Activated naive CD4-positive, alpha-beta T cell treated with anti-CD3 and anti-CD28 coated beads, Interleukin-2, amount 50 U/mL, for 16 hours (primary cell): ENCODE results near the gene PUDP.
"Not testable (repeated sequence)": the region's sequence is repeated elsewhere in the genome, so short reads cannot be mapped to it uniquely, and the experiment has no call there.

Source experiments
- DNase-seq: peaks from one replicate; pipeline ENCODE4 v3.0.0-alpha.2; 2020

PUDP gene

DNA sequence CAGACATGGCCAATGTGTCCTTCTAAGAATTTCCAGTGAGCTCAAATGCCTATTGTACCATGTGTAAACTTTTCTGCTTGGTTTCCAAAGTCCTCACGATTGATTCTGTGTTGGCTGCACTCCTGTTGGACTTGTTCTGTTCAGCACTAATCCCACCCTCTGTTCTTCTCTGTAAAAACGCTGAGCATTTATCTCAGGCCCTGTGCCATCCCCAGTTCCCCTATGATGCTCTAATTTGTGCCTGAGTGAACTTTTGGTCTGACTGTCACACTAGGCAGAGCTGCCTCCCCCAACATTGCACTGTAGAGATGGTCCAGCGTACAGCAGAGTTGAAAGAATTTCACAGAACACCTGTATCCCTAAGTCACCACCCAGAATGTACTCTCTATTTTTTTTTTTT, 76.6 kb downstream of the PUDP start:
- DNase-seq, result no peak

DNA sequence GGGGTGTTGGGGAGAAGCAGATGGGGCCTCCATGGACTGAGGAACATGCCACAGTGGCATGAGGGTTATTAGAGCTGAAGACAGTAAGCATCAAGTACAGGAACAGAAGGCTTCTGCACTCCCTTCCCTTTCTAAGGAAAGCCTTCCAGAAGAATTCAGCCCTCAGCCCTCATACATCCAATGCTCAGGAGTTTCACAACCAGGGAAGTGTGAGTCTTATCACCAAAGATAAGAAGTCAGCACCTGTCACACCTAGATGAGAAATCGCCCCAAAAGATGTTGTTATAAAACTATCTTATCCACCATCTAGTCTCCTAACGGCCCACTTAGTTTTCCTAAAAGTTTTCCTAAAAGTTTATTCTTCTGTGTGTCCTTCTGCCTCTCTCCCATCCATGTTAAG, 78.4 kb downstream of the PUDP start:
- no peak for DNase-seq

DNA sequence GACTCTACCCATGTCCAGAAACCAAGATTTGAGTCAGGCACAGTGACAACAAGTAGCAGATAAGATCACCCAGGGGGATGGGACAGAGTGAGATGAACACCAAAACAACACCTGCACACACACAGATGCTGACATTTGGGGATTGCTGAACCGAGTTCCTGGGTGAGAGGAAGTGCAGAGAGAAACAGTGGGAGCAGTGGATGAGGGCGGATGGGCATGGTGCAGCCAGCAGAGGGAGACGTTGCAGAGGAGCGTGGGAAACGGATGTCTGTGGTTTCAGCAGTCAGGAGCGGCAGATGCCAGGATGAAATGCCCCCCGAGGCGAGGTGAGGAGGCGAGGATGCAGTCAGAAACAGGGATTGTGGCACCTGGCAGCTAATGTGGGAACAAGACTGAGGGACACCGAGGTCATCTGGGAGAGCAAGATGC, 79.0 kb downstream of the PUDP start:
- DNase-seq, result no peak

DNA sequence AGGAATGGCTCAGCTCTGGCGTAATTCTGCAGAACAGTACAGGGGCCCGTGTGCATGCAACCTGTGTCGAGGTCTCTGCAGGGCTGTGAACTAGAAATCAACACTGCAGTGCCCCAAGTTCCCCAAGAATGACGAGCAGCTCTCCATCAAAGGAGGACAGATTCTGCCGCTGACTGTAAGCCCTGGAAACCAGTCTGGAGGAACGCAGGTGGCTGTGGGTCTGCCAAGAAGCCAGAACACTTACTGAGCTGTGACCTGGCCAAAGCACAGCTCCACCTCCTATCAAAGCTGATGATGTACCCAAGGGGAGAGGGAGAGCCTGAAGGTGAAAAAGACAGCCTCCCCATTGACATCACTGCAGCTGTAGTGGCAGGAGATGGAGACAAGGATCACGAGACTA, 80.7 kb downstream of the PUDP start:
- DNase-seq, result no peak

DNA sequence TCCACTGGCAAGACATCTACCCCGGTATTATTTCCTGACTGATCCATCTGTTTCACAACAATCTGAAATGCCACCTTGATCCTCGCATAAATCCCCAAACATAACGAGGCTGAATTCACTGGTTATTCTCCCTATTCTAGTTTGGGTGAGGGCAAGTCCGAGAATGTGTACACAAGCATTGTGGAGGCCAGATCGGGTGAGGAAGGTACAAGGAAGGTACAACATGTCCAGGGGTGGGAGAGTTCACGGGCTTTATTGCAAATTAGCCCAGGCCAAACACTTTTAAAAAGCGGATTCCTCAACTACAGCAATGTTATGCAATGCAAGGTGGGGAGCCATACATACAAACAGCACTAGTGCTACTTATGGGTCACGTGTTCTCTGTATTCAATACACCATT, 82.5 kb downstream of the PUDP start:
- DNase-seq, result no peak

DNA sequence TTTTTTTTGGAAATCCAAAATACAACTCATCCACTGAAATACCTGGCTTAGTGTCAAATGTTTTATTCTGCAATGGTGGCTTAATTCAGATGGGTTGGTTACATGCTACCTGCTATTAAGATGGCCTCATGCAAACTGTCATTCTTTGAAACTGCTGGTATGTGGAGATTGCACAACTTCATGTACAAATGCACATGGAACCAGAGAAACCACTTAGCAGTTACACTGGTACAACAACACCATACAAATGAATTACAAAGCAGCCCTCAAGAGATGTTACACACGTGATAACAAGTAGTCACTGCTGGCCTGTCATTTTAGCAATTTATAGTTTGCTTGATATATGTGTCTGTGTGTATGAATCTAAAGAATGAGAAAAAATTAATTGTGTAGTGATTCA, 85.0 kb downstream of the PUDP start:
- DNase-seq, result no peak

DNA sequence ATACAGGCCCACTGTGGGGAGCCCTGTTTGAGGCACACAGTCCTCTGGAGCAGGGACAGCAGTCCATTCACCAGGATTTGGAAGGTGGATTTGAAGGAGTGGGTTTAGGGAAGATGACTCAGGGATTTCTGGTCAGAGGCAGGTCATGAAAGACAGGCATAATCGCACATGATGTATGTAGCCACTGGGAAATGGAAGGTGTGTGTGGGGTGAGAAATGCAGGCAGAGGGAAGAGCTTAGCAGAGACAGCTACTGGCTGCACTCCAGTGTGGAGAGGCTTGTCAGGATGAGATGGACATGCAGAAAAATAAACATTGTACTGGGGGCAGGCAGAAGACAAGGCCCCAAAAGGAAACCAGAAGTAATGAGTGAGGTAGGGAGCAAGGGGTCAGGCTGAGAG, 85.7 kb downstream of the PUDP start:
- DNase-seq, result no peak

DNA sequence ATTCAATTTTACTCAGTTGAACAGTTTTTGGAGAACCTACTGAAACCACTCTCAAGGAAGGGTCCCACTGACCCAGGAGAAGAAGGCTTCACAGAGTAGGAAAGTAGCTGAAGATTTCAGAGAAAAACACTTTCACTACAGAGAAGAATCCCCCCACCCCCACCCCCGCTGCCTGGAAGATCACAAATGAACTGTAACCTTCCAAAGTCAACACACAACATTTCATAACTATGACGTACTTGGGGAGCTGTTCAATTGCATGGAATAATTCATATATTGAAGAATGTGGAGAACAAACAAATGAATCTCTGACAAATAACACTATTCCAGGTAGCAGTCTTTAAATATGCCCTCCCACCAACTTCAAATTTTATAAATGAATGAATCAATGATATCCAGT, 86.5 kb downstream of the PUDP start:
- no peak for DNase-seq

DNA sequence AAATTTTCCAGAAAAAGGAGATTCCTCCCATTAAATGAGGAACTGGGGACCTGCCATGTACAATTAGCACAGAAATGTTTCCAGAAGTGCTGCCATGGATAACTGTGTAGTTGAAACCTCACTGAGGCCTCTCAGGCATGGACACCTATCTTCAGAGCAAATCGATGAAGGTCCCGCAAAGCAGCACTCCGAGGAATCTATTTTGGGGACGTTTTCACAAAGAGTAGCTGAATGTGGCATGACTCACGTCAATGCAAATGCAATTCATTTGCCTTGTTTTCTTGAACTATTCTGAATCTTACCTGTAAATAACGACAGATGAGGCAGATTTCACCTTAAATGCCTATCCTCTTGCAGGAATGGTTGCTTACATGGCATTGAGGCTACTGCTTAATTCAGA, 87.5 kb downstream of the PUDP start:
- no peak for DNase-seq

DNA sequence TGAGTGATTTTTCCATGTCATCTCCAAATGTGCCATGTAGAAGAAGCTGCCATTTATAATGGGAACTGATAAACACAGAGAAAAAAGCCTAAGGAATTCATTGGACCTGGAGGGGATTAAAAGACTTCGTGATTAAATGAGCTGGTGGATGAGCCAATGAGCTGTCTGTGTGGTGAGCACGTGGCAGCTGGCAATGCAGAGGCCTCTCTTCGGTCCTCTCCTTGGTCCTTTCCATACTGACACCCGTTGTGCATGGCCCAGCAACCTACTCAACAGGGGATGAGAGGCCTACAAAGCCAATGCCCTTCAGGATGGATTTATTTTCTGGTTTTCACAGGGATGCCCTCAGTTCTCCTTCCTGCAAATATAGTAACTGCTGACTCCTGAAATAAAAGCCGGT, 88.1 kb downstream of the PUDP start:
- DNase-seq, result no peak

DNA sequence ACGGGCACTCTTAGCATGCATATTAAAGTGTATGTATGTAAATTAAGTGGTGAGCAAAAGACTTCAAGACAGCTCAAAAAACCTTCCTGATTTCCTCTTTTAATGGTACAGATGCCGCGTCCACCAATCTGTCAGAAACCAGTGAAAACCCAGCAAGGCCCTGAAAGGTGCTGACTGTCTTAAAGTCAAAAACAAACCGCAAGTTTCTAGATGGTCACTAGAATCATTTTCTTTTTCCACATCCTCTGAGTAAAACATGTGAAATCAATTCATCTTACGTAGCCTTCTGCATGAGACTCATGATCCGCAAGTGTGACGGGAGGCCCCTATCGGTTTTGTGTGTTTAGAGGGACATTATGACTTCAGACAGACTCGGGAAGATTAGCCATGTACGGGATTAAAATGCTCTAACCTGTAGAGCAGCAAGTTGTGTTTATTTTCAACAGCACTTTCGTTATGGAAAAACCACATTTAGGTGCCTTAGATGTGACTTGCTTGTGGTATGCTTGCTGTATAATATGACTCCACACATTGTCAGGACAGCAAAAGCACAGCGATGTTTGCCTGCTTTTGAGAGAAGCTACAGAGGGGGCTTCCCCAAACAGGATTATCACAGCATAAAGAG, 88.6 kb downstream of the PUDP start:
- DNase-seq, result no peak

DNA sequence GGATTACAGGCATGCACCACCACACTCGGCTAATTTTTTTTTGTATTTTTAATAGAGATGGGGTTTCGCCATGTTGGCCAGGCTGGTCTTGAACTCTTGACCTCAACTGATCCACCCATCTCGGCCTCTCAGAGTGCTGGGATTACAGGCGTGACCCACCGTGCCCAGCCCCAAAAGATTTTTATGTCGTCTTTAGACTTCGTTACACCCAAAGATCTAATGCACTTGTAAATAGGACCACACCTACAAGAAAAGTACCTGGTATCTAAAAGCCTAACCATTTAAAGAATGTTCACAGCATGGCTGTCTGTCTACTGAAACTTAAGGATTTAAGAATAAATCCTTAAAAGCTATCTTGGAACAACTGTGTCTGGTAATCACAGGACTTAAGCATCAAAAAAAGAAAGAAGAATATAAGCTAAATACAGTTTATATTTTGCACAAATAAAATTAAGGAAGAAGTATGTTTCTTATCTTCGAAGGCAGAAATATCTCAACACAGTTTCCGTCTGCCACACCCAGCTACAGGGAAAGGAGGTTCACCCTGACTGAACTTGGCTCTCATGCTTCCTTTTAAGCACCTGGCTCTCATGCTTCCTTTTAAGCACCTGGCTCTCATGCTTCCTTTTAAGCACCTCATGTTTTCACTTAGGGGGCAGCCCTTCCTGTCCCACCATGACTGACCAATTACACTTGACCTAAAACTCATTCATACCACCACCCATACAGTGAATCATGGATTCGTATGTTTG, 92.4 kb downstream of the PUDP start:
- no peak for DNase-seq

DNA sequence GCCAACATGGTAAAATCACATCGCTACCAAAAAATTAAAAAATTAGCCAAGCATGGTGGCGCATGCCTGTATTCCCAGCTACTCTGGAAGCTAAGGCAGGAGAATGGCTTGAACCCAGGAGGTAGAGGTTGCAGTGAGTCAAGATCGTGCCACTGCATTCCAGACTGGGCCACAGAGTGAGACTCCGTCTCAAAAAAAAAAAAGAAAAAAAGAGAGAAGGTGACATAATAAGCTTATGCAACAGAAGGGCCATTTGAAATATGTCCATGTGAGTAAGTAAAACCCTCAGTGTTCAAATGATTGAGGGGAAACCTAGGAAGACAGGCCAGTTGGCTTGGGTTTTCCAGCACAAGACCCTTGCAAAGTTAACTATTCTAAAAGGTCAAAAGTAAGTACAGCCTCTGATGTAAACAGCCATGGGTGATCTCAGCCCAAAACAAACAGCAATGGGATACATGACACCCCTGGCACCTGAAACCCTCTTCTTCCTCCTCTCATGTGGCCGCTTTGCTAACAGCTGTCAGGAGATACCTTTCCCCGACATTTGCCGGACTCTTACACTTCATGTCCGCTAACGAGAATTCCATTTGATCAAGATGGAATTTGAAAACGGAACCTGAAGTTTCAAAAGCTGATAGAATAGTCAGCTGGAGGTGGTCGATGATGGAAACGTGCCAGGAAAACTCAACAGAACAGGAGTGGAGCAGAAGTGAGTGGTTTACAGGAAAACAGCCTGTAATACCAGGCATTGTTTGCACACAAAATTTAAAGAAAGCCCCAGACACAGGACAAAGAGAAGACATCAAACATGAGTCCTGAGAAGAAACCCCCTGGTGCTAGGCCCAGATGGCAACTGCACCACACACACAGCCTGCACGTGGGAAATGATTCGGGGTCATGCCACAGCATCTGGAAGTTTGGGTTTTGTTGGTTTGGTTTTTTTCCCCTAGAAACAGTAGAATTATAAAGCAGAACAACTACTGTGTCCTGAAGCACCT, 93.4 kb downstream of the PUDP start:
- DNase-seq, result no peak

DNA sequence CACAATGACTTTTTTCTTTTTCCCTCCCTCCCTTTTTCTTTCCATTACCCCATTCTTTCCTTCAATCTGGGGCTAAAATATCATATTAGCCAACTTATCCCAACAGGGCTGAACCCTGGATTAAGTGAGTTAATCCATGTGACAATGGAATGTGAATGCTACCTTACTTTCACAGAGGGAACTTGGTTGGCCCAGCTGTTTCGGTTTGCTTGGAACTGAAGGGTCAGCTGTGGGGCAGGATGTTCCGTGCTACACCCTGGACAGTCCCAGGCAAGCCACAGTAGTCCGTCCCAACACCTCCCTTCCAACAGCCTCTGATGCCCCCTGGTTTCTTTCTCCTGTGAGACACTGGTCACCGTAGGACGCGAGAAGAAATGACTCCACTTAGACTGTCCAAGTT, 95.4 kb downstream of the PUDP start:
- DNase-seq, result no peak

DNA sequence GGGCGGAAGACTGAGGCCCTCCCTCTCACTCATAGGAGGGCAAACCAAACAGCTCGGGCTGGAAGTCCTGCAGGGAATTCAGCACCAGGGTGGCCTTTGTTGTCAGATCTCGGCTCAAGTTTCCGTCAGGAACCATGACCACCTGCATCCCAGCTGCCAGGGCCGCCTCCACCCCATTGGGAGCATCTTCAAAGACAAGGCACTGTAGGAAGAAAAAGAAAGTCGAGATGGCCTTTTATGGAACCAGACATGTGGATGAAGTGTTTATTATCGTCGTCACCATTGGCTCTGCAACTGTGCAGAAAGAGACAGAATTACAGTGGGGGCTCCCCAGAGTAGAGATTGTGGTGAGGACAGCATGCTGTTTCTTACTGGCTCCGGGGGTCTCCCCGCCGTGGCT, 97.7 kb downstream of the PUDP start:
- no peak for DNase-seq

DNA sequence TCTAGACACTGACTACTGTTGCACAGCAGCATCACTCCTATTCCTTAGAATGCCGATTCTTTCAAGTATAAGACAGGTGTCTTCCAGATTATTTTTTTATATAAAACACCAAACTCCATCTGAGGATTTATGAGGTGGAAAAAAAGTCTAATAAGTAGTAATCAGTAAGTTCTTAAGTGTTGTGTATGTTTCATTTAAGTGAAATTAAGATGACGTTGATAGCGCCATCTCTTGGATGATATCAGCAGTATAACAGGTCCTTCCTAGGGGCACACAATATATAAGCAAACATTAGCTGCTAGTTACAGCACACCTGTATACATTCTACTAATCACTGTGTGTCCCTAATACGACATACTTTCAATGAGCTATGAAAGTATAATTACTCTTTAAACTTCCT, 100.0 kb downstream of the PUDP start:
- DNase-seq, result no peak

DNA sequence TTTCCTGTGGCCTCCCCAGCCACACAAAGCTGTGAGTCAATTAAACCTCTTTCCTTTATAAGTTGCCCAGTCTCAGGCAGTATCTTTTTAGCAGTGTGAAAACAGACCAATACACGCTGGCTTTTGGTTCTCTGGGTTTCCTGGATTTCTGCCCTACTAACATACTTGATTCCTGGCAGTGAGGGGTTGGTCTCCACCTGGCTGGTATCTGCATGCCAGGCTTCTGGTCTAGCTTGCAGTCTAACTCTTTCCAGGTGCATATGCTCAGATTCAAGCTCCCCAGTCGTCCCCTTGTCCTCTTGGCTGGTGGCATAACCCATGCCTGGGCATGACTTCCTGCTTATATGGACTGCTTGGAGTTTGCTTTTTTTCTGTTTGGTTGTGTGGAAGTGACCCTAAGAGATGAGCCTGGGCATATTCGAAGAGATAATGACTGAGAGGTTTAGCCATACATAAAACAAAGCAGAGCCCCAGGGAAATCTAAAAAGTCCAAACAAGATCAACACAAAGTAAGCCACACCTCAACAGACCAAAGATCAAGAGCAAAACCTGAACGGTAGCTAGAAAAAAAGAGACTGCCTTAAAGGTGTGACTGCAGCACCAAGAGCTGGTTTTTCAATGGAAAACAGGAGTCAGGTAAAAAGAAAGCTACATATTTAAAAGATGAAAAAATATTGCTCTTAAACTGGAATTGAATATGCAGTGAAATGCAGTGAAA, 102.6 kb downstream of the PUDP start:
- DNase-seq, result no peak

DNA sequence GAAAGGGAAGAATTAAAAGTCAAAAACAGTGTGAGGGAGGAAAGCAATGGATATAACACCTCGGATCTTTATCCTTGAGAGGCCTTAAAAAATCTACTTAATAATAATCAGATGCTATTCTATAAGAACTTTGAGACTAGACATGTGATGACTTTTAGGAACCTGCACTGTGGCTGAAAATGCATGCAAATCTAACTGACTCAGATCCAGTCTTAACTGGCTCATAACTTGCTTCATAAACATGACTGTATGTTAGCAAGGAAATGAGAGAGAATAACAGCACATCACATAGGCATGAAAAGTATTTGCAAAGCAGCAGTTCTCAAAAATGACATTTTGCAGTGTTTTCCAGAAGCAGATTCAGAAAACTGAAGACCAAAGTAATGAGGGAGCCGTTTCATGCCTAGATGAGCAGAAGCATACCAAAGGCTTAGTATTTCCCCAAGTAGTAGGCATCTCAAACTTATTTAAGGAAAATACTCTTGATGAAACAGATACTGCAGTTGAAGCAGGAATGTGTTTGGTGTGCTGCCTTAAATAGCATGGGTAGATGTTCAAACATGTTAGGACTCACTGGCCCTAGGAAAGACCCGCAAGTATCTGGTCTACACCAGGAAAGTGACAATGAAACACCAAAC, 104.0 kb downstream of the PUDP start:
- not testable (repeated sequence) for DNase-seq

DNA sequence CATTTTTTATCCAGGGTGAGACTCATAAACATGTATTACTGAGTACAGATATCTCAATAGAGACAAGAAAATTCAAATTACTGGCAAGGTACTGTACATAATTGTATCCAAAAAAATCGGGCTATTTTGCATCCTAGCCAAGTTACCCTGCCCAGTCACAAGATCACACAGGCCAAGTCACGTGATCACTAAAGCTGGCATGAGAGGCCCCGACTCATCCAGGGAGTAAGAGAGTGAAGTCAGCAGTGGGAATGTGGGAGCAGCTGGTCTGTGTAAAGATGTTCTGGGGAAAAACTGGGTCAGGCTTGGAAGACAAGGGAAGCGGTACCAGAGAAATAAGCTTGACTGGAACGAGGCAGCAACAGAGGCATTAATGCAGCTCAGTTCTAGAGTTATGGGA, 119.7 kb downstream of the PUDP start:
- DNase-seq, result no peak

DNA sequence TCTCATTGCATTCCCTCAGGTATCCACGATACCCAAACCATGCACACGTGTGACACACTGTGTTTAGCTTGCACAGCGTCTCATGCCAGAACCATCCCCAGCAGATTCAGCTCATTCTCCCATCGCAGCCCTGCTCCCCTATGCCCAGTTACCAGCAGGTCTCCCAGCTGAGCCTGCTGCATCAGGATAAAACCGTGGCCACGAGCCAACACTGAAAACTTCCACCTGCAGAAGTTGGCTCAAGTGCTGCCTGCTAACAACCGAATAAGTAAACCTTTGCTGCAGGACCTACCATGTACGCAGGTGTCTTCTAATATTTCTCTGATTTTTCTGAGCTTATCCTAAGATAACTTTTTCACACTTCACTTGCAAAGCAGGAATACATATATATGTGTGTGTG, 120.9 kb downstream of the PUDP start:
- DNase-seq, result no peak

DNA sequence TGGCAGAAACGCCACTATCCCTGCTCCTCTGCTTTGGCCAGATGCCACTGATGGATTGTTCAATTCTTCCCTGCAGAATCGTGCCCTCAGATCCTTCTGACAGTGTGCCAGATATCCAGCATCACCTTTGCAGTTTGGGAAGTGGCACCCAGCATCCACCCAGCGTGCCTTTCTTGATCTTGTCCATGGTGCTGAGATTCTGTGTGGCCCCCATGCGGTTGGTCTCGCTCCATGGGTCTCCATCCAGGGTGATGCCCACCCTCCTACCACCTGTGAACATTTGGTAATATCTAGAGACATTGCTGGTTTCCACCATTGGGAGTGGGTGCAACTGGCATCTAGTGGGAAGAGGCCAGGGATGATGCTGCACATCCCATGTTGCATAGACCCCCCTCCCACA, 121.6 kb downstream of the PUDP start:
- DNase-seq, result not testable (repeated sequence)

DNA sequence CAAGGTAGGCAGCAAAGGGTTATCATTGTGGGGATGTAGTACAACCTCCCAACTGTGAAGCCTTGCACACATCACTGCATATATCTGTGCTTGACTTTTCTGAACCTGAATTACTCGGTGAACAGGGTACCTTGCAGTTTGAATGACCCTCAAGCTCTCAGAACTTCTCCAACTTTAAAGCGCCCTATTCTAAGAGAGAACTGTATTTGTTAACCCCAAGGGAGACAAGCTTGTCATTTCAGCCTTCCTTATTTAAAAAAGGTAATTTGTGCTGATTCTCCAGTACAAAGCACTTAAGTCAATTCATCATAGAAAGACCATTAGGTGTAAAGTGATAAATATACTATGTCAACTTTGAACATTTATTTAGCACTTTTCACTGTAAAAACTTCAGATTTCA, 122.5 kb downstream of the PUDP start:
- DNase-seq, result no peak

DNA sequence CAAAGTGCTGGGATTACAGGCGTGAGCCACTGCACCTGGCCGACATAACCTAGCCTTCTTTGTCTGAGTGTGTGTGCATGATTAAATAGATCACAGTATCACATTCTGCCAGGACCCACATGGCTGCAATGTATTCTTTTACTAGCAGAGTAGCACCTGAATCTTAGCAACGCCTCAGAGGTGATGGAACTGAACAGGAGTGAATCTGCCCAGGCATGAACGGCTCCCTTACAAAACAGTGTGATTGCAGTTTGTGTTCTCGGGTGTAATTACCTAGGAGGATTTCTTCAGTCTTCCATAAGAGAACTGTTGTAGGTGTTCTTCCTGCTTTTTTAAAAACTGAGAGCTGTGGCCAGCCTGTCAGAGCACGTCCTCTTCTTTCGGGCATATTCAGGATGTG, 123.1 kb downstream of the PUDP start:
- DNase-seq, result no peak
